GM19463 (cell line): ENCODE measurements around the gene RNLS.

ENCODE experiments used
- ATAC-seq: cut with Tn5 transposase; IDR thresholded peaks from one replicate; pipeline ENCODE4 v1.9.1; 2021; ENCODE audit warnings: mild to moderate bottlenecking, moderate library complexity; ENCODE audit not compliant: unreplicated experiment

RNLS gene

GRCh38 chr10:88582806-88583583 lies at the start of gene RNLS:
Gene RNLS (minus strand): TSS chr10:88583318.
- peak; percentile 84 for ATAC-seq

- no peak for ATAC-seq
Measured at GRCh38 chr10:88624840-88625239, 41.7 kb upstream of the RNLS start.

GRCh38 chr10:88623835-88624234 lies 40.7 kb upstream of the RNLS start:
- ATAC-seq = no peak

- ATAC-seq = no peak
Measured at GRCh38 chr10:88620441-88620840, 37.3 kb upstream of the RNLS start.

- no peak for ATAC-seq
Measured at GRCh38 chr10:88618496-88618895, 35.4 kb upstream of the RNLS start.

- no peak for ATAC-seq
Measured at GRCh38 chr10:88617772-88618300, 34.7 kb upstream of the RNLS start.

GRCh38 chr10:88616250-88616977 lies 33.3 kb upstream of the RNLS start:
- ATAC-seq = no peak

GRCh38 chr10:88608780-88609179 lies 25.7 kb upstream of the RNLS start:
- ATAC-seq = no peak

GRCh38 chr10:88608052-88608732 lies 25.1 kb upstream of the RNLS start:
- ATAC-seq = no peak

- peak; percentile 86 for ATAC-seq
Measured at GRCh38 chr10:88598055-88598454, 14.9 kb upstream of the RNLS start.

GRCh38 chr10:88594482-88594881 lies 11.4 kb upstream of the RNLS start:
- ATAC-seq = no peak

GRCh38 chr10:88592906-88593305 lies 9.8 kb upstream of the RNLS start:
- ATAC-seq = no peak

GRCh38 chr10:88592381-88592780 lies 9.3 kb upstream of the RNLS start:
- ATAC-seq = no peak

- ATAC-seq = no peak
Measured at GRCh38 chr10:88586462-88586861, 3.3 kb upstream of the RNLS start, which contains the start of gene LIPJ. Gene LIPJ (plus strand): TSS chr10:88586762. CDS start chr10:88590688, 3,926 bp downstream.

- ATAC-seq = no peak
Measured at GRCh38 chr10:88583584-88583957, 453 bp upstream of the RNLS start.

GRCh38 chr10:88582411-88582805 lies 710 bp downstream of the RNLS start:
- ATAC-seq = no peak

- no peak for ATAC-seq
Measured at GRCh38 chr10:88565072-88565471, 18.0 kb downstream of the RNLS start.

- ATAC-seq = no peak
Measured at GRCh38 chr10:88562152-88562551, 21.0 kb downstream of the RNLS start.

GRCh38 chr10:88557658-88558057 lies 25.5 kb downstream of the RNLS start:
- no peak for ATAC-seq

- ATAC-seq = no peak
Measured at GRCh38 chr10:88557256-88557655, 25.9 kb downstream of the RNLS start.

- no peak for ATAC-seq
Measured at GRCh38 chr10:88555190-88555908, 27.8 kb downstream of the RNLS start.
